HEK293 (cell line): Measurements from ENCODE around the gene PDE6B.

Experiments used
- CTCF ChIA-PET: fragments of 350-600 bp; formaldehyde crosslinking; extraction: SDS; loops from one replicate; lab custom pipeline; 2021; ENCODE audit warnings: antibody characterized with exemption; lab: Yijun Ruan, JAX
- POLR2A ChIA-PET: fragments of 300-600 bp; formaldehyde crosslinking; extraction: SDS; loops from one replicate; lab custom pipeline; 2020; ENCODE audit warnings: antibody characterized with exemption, inconsistent platforms; lab: Yijun Ruan, JAX
- H3K27ac ChIP-seq: fragments of 200-500 bp; sonication (Bioruptor generic); 2 replicates; pipeline ENCODE4 v1.5.1; 2014; ENCODE audit warnings: low read depth, low read length, control low read depth, inconsistent platforms; ENCODE audit errors: extremely low read depth
- H3K36me3 ChIP-seq, 2 experiments: fragments of 200-500 bp in 1 of 2; sonication (Bioruptor generic) in 1 of 2; 1 replicate in 1 of 2; 2 replicates in 1 of 2; pipeline ENCODE4 v1.5.1; 2014 to 2017; ENCODE audit warnings: inconsistent platforms in 2 of 2, low read length in 2 of 2; ENCODE audit not compliant: control insufficient read depth in 2 of 2, insufficient read depth in 1 of 2
- H3K4me1 ChIP-seq: fragments of 200-500 bp; sonication (Bioruptor generic); 2 replicates; pipeline ENCODE4 v1.5.1; 2014; ENCODE audit warnings: mild to moderate bottlenecking, low read length, inconsistent platforms; ENCODE audit not compliant: control insufficient read depth, insufficient read depth
- H3K4me3 ChIP-seq: 2 replicates; pipeline ENCODE4 v1.5.1; 2011; ENCODE audit warnings: low read depth, mild to moderate bottlenecking, control low read depth, low read length, moderate library complexity
- H3K9me3 ChIP-seq: fragments of 200-500 bp; sonication (Bioruptor generic); 2 replicates; pipeline ENCODE4 v1.5.1; 2014; ENCODE audit warnings: low read depth, low read length, inconsistent platforms; ENCODE audit not compliant: control insufficient read depth, insufficient read depth
- GLIS1 ChIP-seq: fragments of 450-650 bp; formaldehyde crosslinking; IDR thresholded peaks from 2 replicates; pipeline ENCODE4 v1.5.1; 2016; ENCODE audit warnings: missing biosample characterization, missing genetic modification characterization
- KLF7 ChIP-seq: fragments of 450-650 bp; formaldehyde crosslinking; IDR thresholded peaks from 2 replicates; pipeline ENCODE4 v1.5.1; 2016; ENCODE audit warnings: missing biosample characterization, missing genetic modification characterization, borderline replicate concordance
- PATZ1 ChIP-seq: fragments of 450-650 bp; formaldehyde crosslinking; IDR thresholded peaks from 2 replicates; pipeline ENCODE4 v1.5.1; 2016; ENCODE audit warnings: missing biosample characterization, missing genetic modification characterization
- ZBTB7A ChIP-seq: fragments of 450-650 bp; formaldehyde crosslinking; IDR thresholded peaks from 2 replicates; pipeline ENCODE4 v1.5.1; 2016; ENCODE audit warnings: low read depth, missing biosample characterization, missing genetic modification characterization
- ZNF223 ChIP-seq: fragments of 450-650 bp; formaldehyde crosslinking; IDR thresholded peaks from 2 replicates; pipeline ENCODE4 v1.5.1; 2016; ENCODE audit warnings: missing biosample characterization, missing genetic modification characterization
- ZNF239 ChIP-seq: fragments of 450-650 bp; formaldehyde crosslinking; IDR thresholded peaks from 2 replicates; pipeline ENCODE4 v1.5.1; 2016; ENCODE audit warnings: missing biosample characterization, missing genetic modification characterization
- ZNF266 ChIP-seq: fragments of 450-650 bp; formaldehyde crosslinking; IDR thresholded peaks from 2 replicates; pipeline ENCODE4 v1.5.1; 2016; ENCODE audit warnings: missing biosample characterization, missing genetic modification characterization, low read depth
- ZNF335 ChIP-seq: fragments of 450-650 bp; formaldehyde crosslinking; conservative IDR thresholded peaks from 2 replicates; pipeline ENCODE4 v1.5.1; 2016; ENCODE audit warnings: missing biosample characterization, missing genetic modification characterization
- ZNF416 ChIP-seq: fragments of 450-650 bp; formaldehyde crosslinking; IDR thresholded peaks from 2 replicates; pipeline ENCODE4 v1.5.1; 2016; ENCODE audit warnings: missing biosample characterization, missing genetic modification characterization
- ZNF548 ChIP-seq: fragments of 450-650 bp; formaldehyde crosslinking; IDR thresholded peaks from 2 replicates; pipeline ENCODE4 v1.5.1; 2016; ENCODE audit warnings: missing biosample characterization, missing genetic modification characterization
- ZNF555 ChIP-seq: fragments of 450-650 bp; formaldehyde crosslinking; conservative IDR thresholded peaks from 2 replicates; pipeline ENCODE4 v1.5.1; 2017; ENCODE audit warnings: missing biosample characterization, mild to moderate bottlenecking, missing genetic modification characterization, inconsistent platforms
- ZNF639 ChIP-seq: fragments of 450-650 bp; formaldehyde crosslinking; IDR thresholded peaks from 2 replicates; pipeline ENCODE4 v1.5.1; 2016; ENCODE audit warnings: missing biosample characterization, missing genetic modification characterization
- ZNF658 ChIP-seq: fragments of 450-650 bp; formaldehyde crosslinking; IDR thresholded peaks from 2 replicates; pipeline ENCODE4; 2016; ENCODE audit warnings: missing biosample characterization, missing genetic modification characterization
- ZNF776 ChIP-seq: fragments of 450-650 bp; formaldehyde crosslinking; IDR thresholded peaks from 2 replicates; pipeline ENCODE4 v1.5.0; 2017; ENCODE audit warnings: missing biosample characterization, missing genetic modification characterization, borderline replicate concordance
- ZNF777 ChIP-seq: fragments of 450-650 bp; formaldehyde crosslinking; IDR thresholded peaks from 2 replicates; pipeline ENCODE4 v1.5.1; 2017; ENCODE audit warnings: missing biosample characterization, missing genetic modification characterization, borderline replicate concordance
- ZNF791 ChIP-seq: fragments of 450-650 bp; formaldehyde crosslinking; IDR thresholded peaks from 2 replicates; pipeline ENCODE4 v1.5.1; 2016; ENCODE audit warnings: missing biosample characterization, missing genetic modification characterization
- ZSCAN16 ChIP-seq: fragments of 450-650 bp; formaldehyde crosslinking; IDR thresholded peaks from 2 replicates; pipeline ENCODE4 v1.5.1; 2016; ENCODE audit warnings: missing biosample characterization, missing genetic modification characterization
- TF ChIP-seq, protein P1 (sequence below): fragments of 450-650 bp; formaldehyde crosslinking; IDR thresholded peaks from 2 replicates; pipeline ENCODE4 v1.5.1; 2016; ENCODE audit warnings: missing biosample characterization, missing genetic modification characterization
- TF ChIP-seq, protein P2 (sequence below): fragments of 450-650 bp; formaldehyde crosslinking; IDR thresholded peaks from 2 replicates; pipeline ENCODE4 v1.5.1; 2017; ENCODE audit warnings: missing biosample characterization, missing genetic modification characterization
- TF ChIP-seq, protein P3 (sequence below): fragments of 450-650 bp; formaldehyde crosslinking; IDR thresholded peaks from 2 replicates; pipeline ENCODE4; 2016; ENCODE audit warnings: missing biosample characterization, missing genetic modification characterization

Gene PDE6B

DNA sequence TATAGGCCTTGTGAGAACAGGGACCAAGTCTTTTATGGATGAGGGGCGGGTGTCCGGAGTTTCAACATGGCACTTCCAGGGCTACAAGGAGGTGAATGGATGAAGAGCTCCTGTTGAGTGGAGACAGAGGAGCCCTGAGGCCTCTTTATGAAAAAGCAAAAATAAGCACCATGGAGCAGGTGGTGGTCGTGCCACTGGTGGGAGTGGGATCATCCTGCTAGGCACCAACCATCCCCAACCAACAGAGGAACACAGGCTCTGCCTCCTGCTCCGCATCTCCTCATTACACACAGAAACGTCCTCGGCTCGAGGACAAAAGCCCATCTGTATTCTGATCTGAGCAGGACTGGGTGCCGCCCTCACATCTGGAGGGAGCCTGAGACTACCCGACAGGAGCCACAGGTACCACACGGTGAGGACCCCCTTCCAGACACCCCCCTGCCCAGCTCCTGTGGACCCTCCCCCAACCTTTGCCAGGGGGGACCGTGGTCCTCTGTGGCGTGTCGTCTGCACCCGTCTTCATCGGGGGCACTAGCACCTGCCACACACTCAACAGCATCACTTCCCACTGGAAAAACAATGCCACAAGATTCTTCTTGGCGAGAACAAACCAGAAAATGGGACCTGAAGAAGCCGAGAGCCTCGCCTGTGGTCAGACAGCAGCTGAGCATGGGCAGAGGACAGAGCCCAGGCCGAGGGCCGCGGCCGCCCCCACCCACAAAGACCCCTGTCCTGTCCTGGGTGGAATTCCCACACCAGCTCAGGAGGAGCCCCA is 3.9 kb upstream of the PDE6B start:
- ChIA-PET CTCF (interaction anchor here (0.6 kb wide), 1 partner anchor 14 kb away, joined by 5 read pairs; no protein-coding TSS in a partner anchor), POLR2A (no interaction called here)
- no peak overlapping the region for H3K4me3 ChIP-seq
- TF ChIP-seq ZNF555 (tag by site-specific recombination) (no peak), ZNF266 (tag by site-specific recombination) (no peak), ZSCAN16 (tag by site-specific recombination) (no peak), ZNF416 (tag by site-specific recombination) (no peak), ZNF639 (tag by site-specific recombination) (no peak), ZNF776 (tag by site-specific recombination) (no peak), ZNF791 (no peak), PATZ1 (tag by site-specific recombination) (no peak), ZNF239 (tag by site-specific recombination) (no peak), ZNF658 (tag by site-specific recombination) (no peak), KLF7 (tag by site-specific recombination) (no peak), ZNF335 (tag by site-specific recombination) (no peak), ZNF223 (no peak), ZNF548 (tag by site-specific recombination) (no peak), ZBTB7A (tag by site-specific recombination) (no peak), GLIS1 (no peak), ZNF777 (tag by site-specific recombination) (no peak)
- TF ChIP-seq, protein P1, sequence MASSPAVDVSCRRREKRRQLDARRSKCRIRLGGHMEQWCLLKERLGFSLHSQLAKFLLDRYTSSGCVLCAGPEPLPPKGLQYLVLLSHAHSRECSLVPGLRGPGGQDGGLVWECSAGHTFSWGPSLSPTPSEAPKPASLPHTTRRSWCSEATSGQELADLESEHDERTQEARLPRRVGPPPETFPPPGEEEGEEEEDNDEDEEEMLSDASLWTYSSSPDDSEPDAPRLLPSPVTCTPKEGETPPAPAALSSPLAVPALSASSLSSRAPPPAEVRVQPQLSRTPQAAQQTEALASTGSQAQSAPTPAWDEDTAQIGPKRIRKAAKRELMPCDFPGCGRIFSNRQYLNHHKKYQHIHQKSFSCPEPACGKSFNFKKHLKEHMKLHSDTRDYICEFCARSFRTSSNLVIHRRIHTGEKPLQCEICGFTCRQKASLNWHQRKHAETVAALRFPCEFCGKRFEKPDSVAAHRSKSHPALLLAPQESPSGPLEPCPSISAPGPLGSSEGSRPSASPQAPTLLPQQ (tag by site-specific recombination): no peak
- TF ChIP-seq, protein P2, sequence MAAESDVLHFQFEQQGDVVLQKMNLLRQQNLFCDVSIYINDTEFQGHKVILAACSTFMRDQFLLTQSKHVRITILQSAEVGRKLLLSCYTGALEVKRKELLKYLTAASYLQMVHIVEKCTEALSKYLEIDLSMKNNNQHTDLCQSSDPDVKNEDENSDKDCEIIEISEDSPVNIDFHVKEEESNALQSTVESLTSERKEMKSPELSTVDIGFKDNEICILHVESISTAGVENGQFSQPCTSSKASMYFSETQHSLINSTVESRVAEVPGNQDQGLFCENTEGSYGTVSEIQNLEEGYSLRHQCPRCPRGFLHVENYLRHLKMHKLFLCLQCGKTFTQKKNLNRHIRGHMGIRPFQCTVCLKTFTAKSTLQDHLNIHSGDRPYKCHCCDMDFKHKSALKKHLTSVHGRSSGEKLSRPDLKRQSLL (tag by site-specific recombination): no peak
- TF ChIP-seq, protein P3, sequence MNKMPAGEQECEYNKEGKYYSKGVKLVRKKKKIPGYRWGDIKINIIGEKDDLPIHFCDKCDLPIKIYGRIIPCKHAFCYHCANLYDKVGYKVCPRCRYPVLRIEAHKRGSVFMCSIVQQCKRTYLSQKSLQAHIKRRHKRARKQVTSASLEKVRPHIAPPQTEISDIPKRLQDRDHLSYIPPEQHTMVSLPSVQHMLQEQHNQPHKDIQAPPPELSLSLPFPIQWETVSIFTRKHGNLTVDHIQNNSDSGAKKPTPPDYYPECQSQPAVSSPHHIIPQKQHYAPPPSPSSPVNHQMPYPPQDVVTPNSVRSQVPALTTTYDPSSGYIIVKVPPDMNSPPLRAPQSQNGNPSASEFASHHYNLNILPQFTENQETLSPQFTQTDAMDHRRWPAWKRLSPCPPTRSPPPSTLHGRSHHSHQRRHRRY: no peak
- no peaks in the 10 kb centered on the region for H3K9me3 ChIP-seq
- no peaks in the 10 kb centered on the region for H3K4me1 ChIP-seq
- H3K27ac ChIP-seq: no peak overlapping the region
- H3K36me3 ChIP-seq: no peaks in the 10 kb centered on the region
